Measurements from ENCODE around the gene C1orf50. TPM values are rescaled to one million over a fixed set of nuclear protein-coding genes. Genes with fewer than 3 reads are reported as not detected.

The C1orf50 gene
- total and polyA plus RNA-seq, 9 donors = 4.6 to 12.9 (median 8.1) TPM

DNA sequence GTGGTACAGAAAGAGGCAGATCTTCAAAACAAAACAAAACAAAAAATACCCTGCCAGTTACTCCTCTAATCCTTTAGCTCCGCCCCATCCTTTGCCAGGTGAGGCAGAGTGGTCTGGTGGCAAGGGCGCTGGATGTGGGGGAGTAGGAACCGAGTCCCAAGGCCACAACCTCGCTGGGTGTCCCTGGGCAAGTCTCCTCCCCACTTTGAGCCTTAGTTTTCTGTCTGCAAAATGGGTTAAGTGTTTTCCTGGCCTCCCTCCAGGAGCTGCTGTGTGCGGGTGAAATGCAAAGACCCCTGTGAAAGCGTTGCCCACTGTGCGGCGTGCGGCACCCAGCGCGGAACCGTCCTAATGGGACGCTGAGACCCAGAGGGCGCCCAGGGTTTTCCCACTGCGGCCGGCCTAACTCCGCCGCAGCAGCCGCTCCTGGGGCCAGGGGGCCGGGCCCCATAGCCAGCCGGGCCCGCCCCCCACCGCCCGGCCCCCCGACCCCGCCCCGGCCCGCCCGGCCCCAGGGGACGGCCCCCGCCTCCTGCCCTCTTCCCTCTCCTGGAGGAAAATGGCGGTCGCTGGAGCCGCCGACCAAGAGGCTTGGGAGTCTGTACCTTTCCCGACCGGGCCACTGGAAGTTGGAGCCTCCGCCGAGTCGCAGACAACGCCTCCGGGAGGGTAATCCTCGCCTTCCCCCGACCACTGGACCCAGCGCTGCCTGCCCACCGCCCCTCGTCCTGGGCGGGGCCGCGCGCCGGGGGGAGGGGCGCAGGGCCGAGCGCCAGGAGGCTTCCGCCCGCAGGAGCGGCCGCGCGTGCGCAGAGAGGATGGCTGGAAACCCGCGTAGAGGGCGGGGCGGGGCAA, 49.8 kb downstream of the C1orf50 start, which contains the start of the genes ERMAP and SVBP:
Gene ERMAP, plus strand, starts transcription at position 538 of the 855 bp plus-strand sequence. CDS start 13,327 bp downstream, outside the sequence.
Gene SVBP, minus strand, starts transcription at position 813 of the 855 bp plus-strand sequence. CDS start 853 bp downstream, outside the sequence.
- Histone ChIP-seq H3K9me3 (replicated peaks; ENCODE audit: control insufficient read depth, low read depth, low read length) (no peaks in the 10 kb centered on the region), H3K27me3 (ENCODE audit: control insufficient read depth, insufficient read depth, low read length) (no peaks in the 10 kb centered on the region), H3K4me3 (ENCODE audit: low read length) (peak within 1 kb of the TSS; percentile 62), H3K36me3 (ENCODE audit: control insufficient read depth, insufficient read depth, low read length) (peaks cover 6% of the 10 kb centered on the region), H3K4me1 (ENCODE audit: control insufficient read depth, insufficient read depth, low read length) (peaks cover 7% of the 10 kb centered on the region), H3K27ac (ENCODE audit: low read length) (peak within 1 kb of the TSS; percentile 99)
- peak; percentile 95 for DNase-seq
- under 1% methylated on average over 34 of the region's 66 CpGs for WGBS (ENCODE audit: insufficient coverage)

- peaks cover 6% of the 10 kb centered on the region for H3K36me3 ChIP-seq (ENCODE audit: control insufficient read depth, insufficient read depth, low read length)
- H3K27me3 ChIP-seq (ENCODE audit: control insufficient read depth, insufficient read depth, low read length) = no peaks in the 10 kb centered on the region
- H3K4me1 ChIP-seq (ENCODE audit: control insufficient read depth, insufficient read depth, low read length) = peaks cover 7% of the 10 kb centered on the region
- H3K4me3 ChIP-seq (ENCODE audit: low read length) = peak overlapping the region; percentile 55
- no peaks in the 10 kb centered on the region for H3K9me3 ChIP-seq (replicated peaks; ENCODE audit: control insufficient read depth, low read depth, low read length)
- peak overlapping the region; percentile 62 for H3K27ac ChIP-seq (ENCODE audit: low read length)
- WGBS (ENCODE audit: insufficient coverage) = 0% methylated on average over 2 of the region's 13 CpGs
- no peak for DNase-seq
Observed at GRCh38 chr1:42817440-42817767, 50.4 kb downstream of the C1orf50 start.

- WGBS (ENCODE audit: insufficient coverage) = 100% methylated on average over 1 of the region's 3 CpGs
Observed at GRCh38 chr1:42817976-42818375, 50.9 kb downstream of the C1orf50 start.

GRCh38 chr1:42820813-42821212, 53.8 kb downstream of the C1orf50 start:
- WGBS (ENCODE audit: insufficient coverage) = no CpG with 5 or more reads among the region's 1 CpG
- H3K27me3 ChIP-seq (ENCODE audit: control insufficient read depth, insufficient read depth, low read length) = no peaks in the 10 kb centered on the region
- H3K9me3 ChIP-seq (replicated peaks; ENCODE audit: control insufficient read depth, low read depth, low read length) = no peaks in the 10 kb centered on the region
- peaks cover 11% of the 10 kb centered on the region for H3K4me1 ChIP-seq (ENCODE audit: control insufficient read depth, insufficient read depth, low read length)
- H3K27ac ChIP-seq (ENCODE audit: low read length) = no peak overlapping the region
- no peak overlapping the region for H3K4me3 ChIP-seq (ENCODE audit: low read length)
- H3K36me3 ChIP-seq (ENCODE audit: control insufficient read depth, insufficient read depth, low read length) = peaks cover 2% of the 10 kb centered on the region
- DNase-seq = no peak

More at GRCh38 chr1:42817976-42818375, 50.9 kb downstream of the C1orf50 start:
- H3K4me1 ChIP-seq (ENCODE audit: control insufficient read depth, insufficient read depth, low read length) = peaks cover 7% of the 10 kb centered on the region
- H3K36me3 ChIP-seq (ENCODE audit: control insufficient read depth, insufficient read depth, low read length) = peaks cover 6% of the 10 kb centered on the region
- H3K27ac ChIP-seq (ENCODE audit: low read length) = no peak overlapping the region
- H3K9me3 ChIP-seq (replicated peaks; ENCODE audit: control insufficient read depth, low read depth, low read length) = no peaks in the 10 kb centered on the region
- DNase-seq = no peak
- H3K4me3 ChIP-seq (ENCODE audit: low read length) = no peak overlapping the region
- no peaks in the 10 kb centered on the region for H3K27me3 ChIP-seq (ENCODE audit: control insufficient read depth, insufficient read depth, low read length)

DNA sequence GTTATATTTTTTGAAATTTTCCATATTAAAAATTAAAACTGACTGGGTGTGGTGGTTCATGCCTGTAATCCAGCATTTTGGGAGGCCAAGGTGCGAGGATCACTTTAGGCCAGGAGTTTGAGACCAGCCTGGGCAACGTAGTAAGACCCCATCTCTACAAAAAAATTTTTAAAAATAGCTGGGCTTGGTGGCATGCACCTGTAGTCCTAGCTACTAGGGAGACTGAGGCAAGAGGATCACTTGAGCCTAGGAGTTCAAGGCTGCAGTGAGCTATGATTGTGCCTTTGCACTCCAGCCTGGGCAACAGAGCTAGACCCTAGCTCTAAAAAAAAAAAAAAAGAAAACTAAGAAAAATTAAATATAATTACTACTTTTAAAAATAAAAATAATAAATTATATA, 54.6 kb downstream of the C1orf50 start:
- 100% methylated on average over 1 of the region's 2 CpGs for WGBS (ENCODE audit: insufficient coverage)
- H3K27ac ChIP-seq (ENCODE audit: low read length) = no peak overlapping the region
- peaks cover 4% of the 10 kb centered on the region for H3K4me1 ChIP-seq (ENCODE audit: control insufficient read depth, insufficient read depth, low read length)
- no peaks in the 10 kb centered on the region for H3K9me3 ChIP-seq (replicated peaks; ENCODE audit: control insufficient read depth, low read depth, low read length)
- no peaks in the 10 kb centered on the region for H3K27me3 ChIP-seq (ENCODE audit: control insufficient read depth, insufficient read depth, low read length)
- no peaks in the 10 kb centered on the region for H3K36me3 ChIP-seq (ENCODE audit: control insufficient read depth, insufficient read depth, low read length)
- H3K4me3 ChIP-seq (ENCODE audit: low read length) = no peak overlapping the region
- DNase-seq = no peak

DNA sequence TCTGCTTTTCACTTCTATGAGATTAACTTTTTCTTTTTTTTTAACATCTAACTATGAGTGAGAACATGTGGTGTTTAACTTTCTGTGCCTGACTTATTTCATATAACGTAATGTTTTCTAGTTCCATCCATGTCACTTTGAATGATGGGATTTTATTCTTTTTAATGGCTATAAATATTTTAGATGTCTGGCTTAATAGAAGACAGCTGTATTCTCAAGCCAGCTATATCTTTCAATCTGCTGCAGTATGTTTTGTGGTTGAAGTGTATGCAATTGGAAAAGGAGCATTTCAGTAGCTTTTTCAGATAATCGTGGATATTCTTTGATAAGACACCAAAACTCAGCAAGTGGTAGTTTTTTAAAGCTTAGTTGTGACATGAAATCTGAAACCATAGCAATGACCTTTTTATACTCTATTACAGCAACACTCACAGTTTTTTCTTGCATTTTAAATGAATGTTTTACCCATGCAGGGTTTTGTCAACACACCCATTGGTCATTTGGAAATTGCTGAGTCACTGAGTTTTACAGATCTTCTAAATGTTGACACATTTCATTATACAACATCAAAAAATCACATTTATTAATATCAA, 55.8 kb downstream of the C1orf50 start:
- Histone ChIP-seq H3K27me3 (ENCODE audit: control insufficient read depth, insufficient read depth, low read length) (no peaks in the 10 kb centered on the region), H3K4me1 (ENCODE audit: control insufficient read depth, insufficient read depth, low read length) (peaks cover 4% of the 10 kb centered on the region), H3K27ac (ENCODE audit: low read length) (no peak overlapping the region), H3K36me3 (ENCODE audit: control insufficient read depth, insufficient read depth, low read length) (no peaks in the 10 kb centered on the region), H3K4me3 (ENCODE audit: low read length) (no peak overlapping the region), H3K9me3 (replicated peaks; ENCODE audit: control insufficient read depth, low read depth, low read length) (no peaks in the 10 kb centered on the region)
- DNase-seq = peak; percentile 28
- WGBS (ENCODE audit: insufficient coverage) = no CpG with 5 or more reads among the region's 2 CpGs

DNA sequence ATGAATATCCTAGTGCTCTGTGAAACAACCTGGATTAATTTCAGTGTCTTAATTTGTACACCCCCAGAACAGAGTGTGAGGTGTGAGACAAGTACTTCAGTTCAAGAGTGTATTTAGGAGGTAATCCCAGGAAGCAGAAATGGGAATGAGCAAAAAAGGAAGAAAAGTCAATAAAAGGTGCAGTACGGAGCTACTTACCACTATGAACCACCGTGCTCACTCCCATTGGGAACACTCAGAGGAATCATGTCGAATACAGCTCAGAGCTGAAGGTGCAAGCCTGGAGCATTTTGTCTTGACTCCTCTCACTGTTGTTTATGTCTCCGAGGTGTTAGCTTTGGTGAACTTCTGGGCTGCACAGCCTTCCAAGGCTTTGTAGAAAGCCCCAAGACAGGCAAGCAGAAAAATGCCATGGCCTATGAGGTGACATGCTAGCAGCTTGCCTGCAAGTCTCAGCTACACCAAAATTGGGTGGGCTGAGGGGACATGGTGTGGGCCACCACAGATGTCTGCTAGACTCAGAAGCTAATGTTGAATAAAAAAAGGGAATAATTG, 57.5 kb downstream of the C1orf50 start:
- H3K27me3 ChIP-seq (ENCODE audit: control insufficient read depth, insufficient read depth, low read length) = no peaks in the 10 kb centered on the region
- DNase-seq = no peak
- H3K27ac ChIP-seq (ENCODE audit: low read length) = no peak overlapping the region
- no peak overlapping the region for H3K4me3 ChIP-seq (ENCODE audit: low read length)
- H3K4me1 ChIP-seq (ENCODE audit: control insufficient read depth, insufficient read depth, low read length) = peaks cover 4% of the 10 kb centered on the region
- 85% methylated on average over 4 of the region's 4 CpGs for WGBS (ENCODE audit: insufficient coverage)
- H3K36me3 ChIP-seq (ENCODE audit: control insufficient read depth, insufficient read depth, low read length) = no peaks in the 10 kb centered on the region
- no peaks in the 10 kb centered on the region for H3K9me3 ChIP-seq (replicated peaks; ENCODE audit: control insufficient read depth, low read depth, low read length)

DNA sequence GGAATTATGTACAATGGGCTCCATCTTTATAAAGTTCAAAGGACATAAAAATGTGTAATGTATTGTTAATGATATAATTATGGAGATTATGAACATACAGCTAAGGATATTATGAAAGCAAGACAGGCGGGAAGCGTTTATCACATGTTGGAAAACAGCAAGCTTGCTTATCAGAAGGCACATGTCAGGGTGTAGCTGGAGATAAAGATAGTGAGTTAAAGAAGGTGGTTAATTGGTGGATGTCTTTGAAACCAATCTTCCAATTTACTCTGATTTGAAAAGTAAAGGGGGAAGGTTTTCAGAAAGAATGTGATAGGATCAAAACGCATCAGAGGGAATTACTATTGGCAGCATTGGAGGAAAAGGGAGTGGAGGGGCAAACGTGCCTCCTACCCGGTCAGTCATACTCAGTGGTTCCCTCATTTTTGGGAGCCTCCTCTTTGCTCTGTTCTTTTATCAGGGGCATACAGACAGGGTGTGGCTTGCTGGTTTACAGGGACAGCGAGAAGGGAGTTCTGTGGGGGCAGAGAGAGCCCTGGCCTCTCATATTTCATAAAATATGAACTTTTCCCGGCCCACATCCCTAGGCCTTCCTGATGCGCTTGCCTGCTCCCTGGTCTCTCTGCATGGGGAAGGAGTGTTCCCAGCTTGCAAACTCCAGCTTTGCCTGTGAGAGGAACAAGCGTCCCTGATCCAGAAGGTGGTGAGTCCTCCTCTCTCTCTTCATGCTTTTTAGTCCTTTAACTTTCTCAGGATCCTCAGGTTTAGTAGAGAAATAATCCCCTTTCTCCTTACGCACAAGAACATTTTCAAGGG, 58.2 kb downstream of the C1orf50 start:
- DNase-seq = no peak
- Histone ChIP-seq H3K4me1 (ENCODE audit: control insufficient read depth, insufficient read depth, low read length) (peaks cover 4% of the 10 kb centered on the region), H3K27ac (ENCODE audit: low read length) (no peak overlapping the region), H3K4me3 (ENCODE audit: low read length) (no peak overlapping the region), H3K9me3 (replicated peaks; ENCODE audit: control insufficient read depth, low read depth, low read length) (no peaks in the 10 kb centered on the region), H3K36me3 (ENCODE audit: control insufficient read depth, insufficient read depth, low read length) (peaks cover 3% of the 10 kb centered on the region), H3K27me3 (ENCODE audit: control insufficient read depth, insufficient read depth, low read length) (no peaks in the 10 kb centered on the region)
- 94% methylated on average over 3 of the region's 10 CpGs for WGBS (ENCODE audit: insufficient coverage)
